Left lung (tissue), 14 donors: ENCODE measurements around the gene STOX2. TPM values are rescaled to one million over a fixed set of nuclear protein-coding genes. Genes with fewer than 3 reads are reported as not detected.

Experiments used
- ATAC-seq: fragments of 200-7000 bp; cut with Tn5 transposase; one replicate; pipeline ENCODE4 v1.9.1; 2020; ENCODE audit warnings: moderate library complexity
- DNase-seq, 4 donors: peaks; one replicate each; pipeline ENCODE4 v3.0.0-alpha.2; 2013 to 2020
- H3K27ac ChIP-seq, 2 donors: fragments of 200-600 bp; sonication (generic) in 1 of 2; one replicate each; pipeline versions ENCODE4 v1.5.0 to v1.8.0; 2020 to 2021
- H3K27me3 ChIP-seq, 2 donors: fragments of 200-600 bp; sonication (generic) in 1 of 2; one replicate each; pipeline versions ENCODE4 v1.5.0 to v1.8.0; 2020 to 2021
- H3K36me3 ChIP-seq, 2 donors: fragments of 200-600 bp; sonication (generic) in 1 of 2; one replicate each; pipeline versions ENCODE4 v1.5.0 to v1.8.0; 2020 to 2021
- H3K4me1 ChIP-seq, 2 donors: fragments of 200-600 bp; one replicate each; pipeline ENCODE4 v1.8.0; 2021
- H3K4me3 ChIP-seq, 2 donors: fragments of 200-600 bp; sonication (generic) in 1 of 2; one replicate each; pipeline versions ENCODE4 v1.5.0 to v1.8.0; 2020 to 2021; ENCODE audit warnings: mild to moderate bottlenecking in 1 of 2
- H3K9me3 ChIP-seq, 2 donors: fragments of 200-600 bp; sonication (generic) in 1 of 2; one replicate each; pipeline versions ENCODE4 v1.5.0 to v1.8.0; 2020 to 2021
- intact Hi-C, 2 donors: fragments of 100-400 bp; cut with DNase I; formaldehyde crosslinking; loops; one replicate each; pipeline versions ENCODE4 v1.11.2 to v1.14.2; 2022
- long read RNA-seq, 12 donors: library from polyadenylated mRNA in 2 of 12; unstranded in 2 of 12; transcript quantifications; one replicate each; pipeline ENCODE4 v2.0.0 and lab custom pipeline, GENCODE V29; 2019 to 2026
- polyA plus RNA-seq, 6 donors: library from polyadenylated mRNA; unstranded; fragments of 120-200 nt; gene quantifications; one replicate each; pipeline ENCODE4 v1.2.1, GENCODE V29; 2013; ENCODE audit not compliant: insufficient read length in 6 of 6
- total RNA-seq, 2 donors: library from RNA; stranded (reverse); fragmentation: NEBNext Ultra II Directional; extraction: Animal tissue kit (Norgen Biotek cat#: 25700); gene quantifications; one replicate each; pipeline ENCODE4 v1.2.1, GENCODE V29; 2021
- TF ChIP-seq, protein P1 (sequence below), 2 donors: fragments of 200-600 bp; sonication (generic) in 1 of 2; IDR thresholded peaks; one replicate each; pipeline versions ENCODE4 v1.5.0 to v1.8.0; 2021; ENCODE audit warnings: antibody characterized with exemption in 2 of 2
- donor health status: DM: no; HTN: yes; CAD: no.
- donor health status: DM: no; HTN: no; CAD: no.

The STOX2 gene, protein sequence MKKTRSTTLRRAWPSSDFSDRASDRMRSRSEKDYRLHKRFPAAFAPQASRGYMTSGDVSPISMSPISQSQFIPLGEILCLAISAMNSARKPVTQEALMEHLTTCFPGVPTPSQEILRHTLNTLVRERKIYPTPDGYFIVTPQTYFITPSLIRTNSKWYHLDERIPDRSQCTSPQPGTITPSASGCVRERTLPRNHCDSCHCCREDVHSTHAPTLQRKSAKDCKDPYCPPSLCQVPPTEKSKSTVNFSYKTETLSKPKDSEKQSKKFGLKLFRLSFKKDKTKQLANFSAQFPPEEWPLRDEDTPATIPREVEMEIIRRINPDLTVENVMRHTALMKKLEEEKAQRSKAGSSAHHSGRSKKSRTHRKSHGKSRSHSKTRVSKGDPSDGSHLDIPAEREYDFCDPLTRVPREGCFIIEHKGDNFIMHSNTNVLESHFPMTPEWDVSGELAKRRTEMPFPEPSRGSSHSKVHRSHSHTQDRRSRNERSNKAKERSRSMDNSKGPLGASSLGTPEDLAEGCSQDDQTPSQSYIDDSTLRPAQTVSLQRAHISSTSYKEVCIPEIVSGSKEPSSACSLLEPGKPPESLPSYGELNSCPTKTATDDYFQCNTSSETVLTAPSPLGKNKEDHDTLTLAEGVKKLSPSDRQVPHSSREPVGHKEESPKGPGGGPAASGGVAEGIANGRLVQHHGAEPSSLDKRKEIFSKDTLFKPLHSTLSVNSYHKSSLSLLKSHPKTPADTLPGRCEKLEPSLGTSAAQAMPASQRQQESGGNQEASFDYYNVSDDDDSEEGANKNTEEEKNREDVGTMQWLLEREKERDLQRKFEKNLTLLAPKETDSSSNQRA (N-terminal part only)
- 10 to 100 TPM; 12.4 to 14.3 TPM for total RNA-seq
- polyA plus RNA-seq = 10 to 100 TPM; 15.8 to 19.5 (median 17.8) TPM
- long read RNA-seq, donor 1, partial matches to known transcripts = 5 of 6 reads
- long read RNA-seq, donor 1, other reads (novel, unspliced or antisense) = 0 of 6 reads
- long read RNA-seq, donor 2, partial matches to known transcripts = 5 of 5 reads
- long read RNA-seq, donor 2, other reads (novel, unspliced or antisense) = 0 of 5 reads
- long read RNA-seq, donor 3, partial matches to known transcripts = 0 of 1 reads
- long read RNA-seq, donor 3, other reads (novel, unspliced or antisense) = 0 of 1 reads
- long read RNA-seq, donor 4, partial matches to known transcripts = 0 of 1 reads
- long read RNA-seq, donor 4, other reads (novel, unspliced or antisense) = 1 of 1 reads
- long read RNA-seq, donor 5 = 0 reads
- long read RNA-seq, donor 6 = 0 reads
- long read RNA-seq, donor 7, partial matches to known transcripts = 0 of 1 reads
- long read RNA-seq, donor 7, other reads (novel, unspliced or antisense) = 0 of 1 reads
- long read RNA-seq, donor 8 = 0 reads
- long read RNA-seq, donor 9 = 0 reads
- long read RNA-seq, donor 10, partial matches to known transcripts = 1 of 1 reads
- long read RNA-seq, donor 10, other reads (novel, unspliced or antisense) = 0 of 1 reads
- long read RNA-seq, donor 11, full-length matches to known transcripts = 1 of 17 reads
- long read RNA-seq, donor 11, partial matches to known transcripts = 16 of 17 reads
- long read RNA-seq, donor 11, other reads (novel, unspliced or antisense) = 0 of 17 reads
- long read RNA-seq, donor 12 = 0 reads

- peak; percentile 69 to 90 (median 84) for DNase-seq
- H3K27ac ChIP-seq = peak within 1 kb of the TSS in 1 of 2 donors; percentile 2
Observed at GRCh38 chr4:183905081-183905592, at the start of gene STOX2. Gene STOX2 (plus strand): TSS chr4:183905307. CDS start chr4:183906791, 1,484 bp downstream.

DNA sequence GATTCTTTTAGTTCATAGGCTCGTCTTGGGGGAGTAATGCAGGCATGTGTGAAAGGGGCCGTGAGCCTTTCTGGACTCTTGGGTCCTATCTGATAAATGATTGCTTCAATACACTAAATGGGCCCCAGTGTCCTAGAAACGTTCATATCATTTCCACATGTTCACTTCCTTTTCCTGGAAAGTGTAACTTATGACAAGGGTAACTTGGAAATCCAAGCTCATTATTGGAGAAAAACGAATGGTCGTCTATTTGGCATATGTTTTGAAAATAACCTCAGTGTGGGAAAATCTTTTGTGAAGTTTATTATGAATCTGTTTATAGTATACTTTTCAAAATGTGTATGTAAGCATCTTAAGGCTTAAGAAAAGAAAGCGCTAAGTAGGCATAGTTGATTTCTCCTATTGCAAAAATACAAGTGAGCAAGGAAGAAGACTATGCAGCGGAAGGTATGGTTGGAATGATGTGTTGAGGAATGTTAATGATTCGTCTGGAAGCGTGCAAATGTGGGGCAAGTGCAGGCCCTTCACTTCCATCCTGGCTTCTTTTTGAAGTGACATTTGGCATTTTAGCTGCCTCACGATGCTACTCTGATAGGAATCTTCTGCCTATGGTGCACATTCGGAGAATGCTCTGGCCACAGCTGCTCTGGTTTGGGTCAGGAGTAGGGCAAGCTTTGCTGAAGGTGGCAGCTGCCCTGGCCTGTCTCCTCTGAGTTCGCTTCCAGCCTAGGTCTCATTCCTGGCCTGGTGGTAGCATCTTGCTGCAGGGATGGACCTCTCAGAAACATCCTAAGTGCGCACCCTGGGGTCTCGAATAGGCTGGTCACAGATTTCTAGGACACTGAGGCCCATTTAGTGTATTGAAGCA is 49.5 kb upstream of the STOX2 start:
- H3K36me3 ChIP-seq = no peaks in the 10 kb centered on the region
- no peaks in the 10 kb centered on the region for H3K4me1 ChIP-seq
- intact Hi-C loops = no loop called here
- H3K27ac ChIP-seq = no peak overlapping the region
- ATAC-seq (no peak), DNase-seq (no peak)
- H3K9me3 ChIP-seq = no peaks in the 10 kb centered on the region
- no peak overlapping the region for H3K4me3 ChIP-seq
- TF ChIP-seq, protein P1, sequence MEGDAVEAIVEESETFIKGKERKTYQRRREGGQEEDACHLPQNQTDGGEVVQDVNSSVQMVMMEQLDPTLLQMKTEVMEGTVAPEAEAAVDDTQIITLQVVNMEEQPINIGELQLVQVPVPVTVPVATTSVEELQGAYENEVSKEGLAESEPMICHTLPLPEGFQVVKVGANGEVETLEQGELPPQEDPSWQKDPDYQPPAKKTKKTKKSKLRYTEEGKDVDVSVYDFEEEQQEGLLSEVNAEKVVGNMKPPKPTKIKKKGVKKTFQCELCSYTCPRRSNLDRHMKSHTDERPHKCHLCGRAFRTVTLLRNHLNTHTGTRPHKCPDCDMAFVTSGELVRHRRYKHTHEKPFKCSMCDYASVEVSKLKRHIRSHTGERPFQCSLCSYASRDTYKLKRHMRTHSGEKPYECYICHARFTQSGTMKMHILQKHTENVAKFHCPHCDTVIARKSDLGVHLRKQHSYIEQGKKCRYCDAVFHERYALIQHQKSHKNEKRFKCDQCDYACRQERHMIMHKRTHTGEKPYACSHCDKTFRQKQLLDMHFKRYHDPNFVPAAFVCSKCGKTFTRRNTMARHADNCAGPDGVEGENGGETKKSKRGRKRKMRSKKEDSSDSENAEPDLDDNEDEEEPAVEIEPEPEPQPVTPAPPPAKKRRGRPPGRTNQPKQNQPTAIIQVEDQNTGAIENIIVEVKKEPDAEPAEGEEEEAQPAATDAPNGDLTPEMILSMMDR (IDR thresholded peaks at IDR 0.05) = no peak
- H3K27me3 ChIP-seq = no peaks in the 10 kb centered on the region

More at GRCh38 chr4:183905081-183905592, at the start of gene STOX2:
- H3K4me1 ChIP-seq = peaks cover 10 to 27% of the 10 kb centered on the region in 2 donors
- H3K9me3 ChIP-seq = peaks cover 0 to 3% of the 10 kb centered on the region in 2 donors
- H3K27me3 ChIP-seq = peaks cover 4 to 40% of the 10 kb centered on the region in 2 donors
- TF ChIP-seq, protein P1 (IDR thresholded peaks at IDR 0.05) = no peak
- peak within 1 kb of the TSS; percentile 42 to 58 for H3K4me3 ChIP-seq
- peak; percentile 94 for ATAC-seq
- intact Hi-C loops = no loop called here
- no peaks in the 10 kb centered on the region for H3K36me3 ChIP-seq

- Histone ChIP-seq H3K4me3 (no peak overlapping the region), H3K4me1 (no peaks in the 10 kb centered on the region), H3K36me3 (no peaks in the 10 kb centered on the region), H3K9me3 (no peaks in the 10 kb centered on the region), H3K27ac (no peak overlapping the region), H3K27me3 (no peaks in the 10 kb centered on the region)
- TF ChIP-seq, protein P1 (IDR thresholded peaks at IDR 0.05) = no peak
- intact Hi-C loops = no loop called here
- DNase-seq (no peak), ATAC-seq (no peak)
Observed at GRCh38 chr4:183857040-183857439, 48.1 kb upstream of the STOX2 start.
